ENCODE data around the gene AMDHD2.

GRCh38 chr16:2487517-2487842, 32.7 kb upstream of the AMDHD2 start:
- TF ChIP-seq CTCF (IDR thresholded peaks at IDR 0.05) (no peak), EP300 (IDR thresholded peaks at IDR 0.05) (no peak)

All from ovary (tissue), 3 donors.